BE2C (cell line): ENCODE results near the gene SLC35E2B.

Experiments
- DNase-seq: peaks from one replicate; pipeline ENCODE4 v3.0.0-alpha.2; 2020
- H3K27me3 ChIP-seq: fragments of 250-450 bp; sonication (Bioruptor Pico); 2 replicates; pipeline ENCODE4 v1.5.1; 2020; ENCODE audit warnings: mild to moderate bottlenecking
- H3K36me3 ChIP-seq: fragments of 250-450 bp; sonication (Bioruptor Pico); 2 replicates; pipeline ENCODE4 v1.5.1; 2020; ENCODE audit warnings: mild to moderate bottlenecking
- H3K4me1 ChIP-seq: fragments of 250-450 bp; sonication (Bioruptor Pico); 2 replicates; pipeline ENCODE4 v1.5.1; 2020
- H3K4me3 ChIP-seq: 2 replicates; pipeline ENCODE4 v1.5.1; 2011; ENCODE audit warnings: low read depth, low read length
- H3K9me3 ChIP-seq: fragments of 250-450 bp; sonication (Bioruptor Pico); 2 replicates; pipeline ENCODE4 v1.5.1; 2020
- CTCF ChIP-seq: IDR thresholded peaks from 2 replicates; pipeline ENCODE4 v1.5.1; 2012; ENCODE audit warnings: mild to moderate bottlenecking, low read depth, low read length

Gene SLC35E2B

GRCh38 chr1:1615256-1616044, 77.1 kb downstream of the SLC35E2B start, which contains the start of gene MIB2:
Gene MIB2, plus strand, starts transcription at chr1:1615500. Its CDS starts 7,953 bp downstream, at chr1:1623453.
- H3K27me3 ChIP-seq, result no peaks in the 10 kb centered on the region
- H3K4me1 ChIP-seq, result no peaks in the 10 kb centered on the region
- no peaks in the 10 kb centered on the region for H3K36me3 ChIP-seq
- H3K9me3 ChIP-seq, result no peaks in the 10 kb centered on the region
- peak; percentile 99 for DNase-seq
- TF ChIP-seq CTCF, result no peak
- peak within 1 kb of the TSS; percentile 74 for H3K4me3 ChIP-seq

- H3K36me3 ChIP-seq, result no peaks in the 10 kb centered on the region
- H3K4me1 ChIP-seq, result peaks cover 4% of the 10 kb centered on the region; the same call in 1 of the 2 replicates
- no peak for TF ChIP-seq CTCF
- H3K4me3 ChIP-seq, result peak overlapping the region; percentile 74
- H3K9me3 ChIP-seq, result no peaks in the 10 kb centered on the region
- DNase-seq, result no peak
- H3K27me3 ChIP-seq, result no peaks in the 10 kb centered on the region
Observed at GRCh38 chr1:1614954-1615255, 77.7 kb downstream of the SLC35E2B start.

- Histone ChIP-seq H3K27me3 (no peaks in the 10 kb centered on the region), H3K36me3 (no peaks in the 10 kb centered on the region), H3K9me3 (no peaks in the 10 kb centered on the region), H3K4me1 (peaks cover 5% of the 10 kb centered on the region; the same call in 1 of the 2 replicates), H3K4me3 (peak overlapping the region; percentile 74)
- DNase-seq, result peak; percentile 9
- TF ChIP-seq CTCF, result no peak
Observed at GRCh38 chr1:1614204-1614953, 78.2 kb downstream of the SLC35E2B start.

- no peaks in the 10 kb centered on the region for H3K36me3 ChIP-seq
- H3K27me3 ChIP-seq, result no peaks in the 10 kb centered on the region
- H3K9me3 ChIP-seq, result no peaks in the 10 kb centered on the region
- no peak for TF ChIP-seq CTCF
- peak overlapping the region; percentile 74; the same call in 1 of the 2 replicates for H3K4me3 ChIP-seq
- no peak for DNase-seq
- H3K4me1 ChIP-seq, result peaks cover 5% of the 10 kb centered on the region; the same call in 1 of the 2 replicates
Observed at GRCh38 chr1:1613509-1614082, 79.0 kb downstream of the SLC35E2B start.

- H3K4me1 ChIP-seq, result peaks cover 5% of the 10 kb centered on the region; the same call in 1 of the 2 replicates
- H3K9me3 ChIP-seq, result no peaks in the 10 kb centered on the region
Observed at GRCh38 chr1:1612104-1612400, 80.5 kb downstream of the SLC35E2B start.

More at GRCh38 chr1:1612104-1612400, 80.5 kb downstream of the SLC35E2B start:
- Histone ChIP-seq H3K4me3 (no peak overlapping the region), H3K36me3 (no peaks in the 10 kb centered on the region), H3K27me3 (no peaks in the 10 kb centered on the region)
- DNase-seq, result no peak
- TF ChIP-seq CTCF, result no peak
